Left lung (tissue), 10 donors: ENCODE data around the gene SLC6A1. TPM values are rescaled to one million over a fixed set of nuclear protein-coding genes. Genes with fewer than 3 reads are reported as not detected.
"Not testable (repeated sequence)": the region's sequence is repeated elsewhere in the genome, so short reads cannot be mapped to it uniquely, and the experiment has no call there.

Experiments used
- ATAC-seq: fragments of 200-7000 bp; cut with Tn5 transposase; one replicate; pipeline ENCODE4 v1.9.1; 2020; ENCODE audit warnings: moderate library complexity
- DNase-seq, 4 donors: peaks; one replicate each; pipeline ENCODE4 v3.0.0-alpha.2; 2013 to 2020
- H3K27ac ChIP-seq, 2 donors: fragments of 200-600 bp; sonication (generic) in 1 of 2; one replicate each; pipeline versions ENCODE4 v1.5.0 to v1.8.0; 2020 to 2021
- H3K27me3 ChIP-seq, 2 donors: fragments of 200-600 bp; sonication (generic) in 1 of 2; one replicate each; pipeline versions ENCODE4 v1.5.0 to v1.8.0; 2020 to 2021
- H3K36me3 ChIP-seq, 2 donors: fragments of 200-600 bp; sonication (generic) in 1 of 2; one replicate each; pipeline versions ENCODE4 v1.5.0 to v1.8.0; 2020 to 2021
- H3K4me1 ChIP-seq, 2 donors: fragments of 200-600 bp; one replicate each; pipeline ENCODE4 v1.8.0; 2021
- H3K4me3 ChIP-seq, 2 donors: fragments of 200-600 bp; sonication (generic) in 1 of 2; one replicate each; pipeline versions ENCODE4 v1.5.0 to v1.8.0; 2020 to 2021; ENCODE audit warnings: mild to moderate bottlenecking in 1 of 2
- H3K9me3 ChIP-seq, 2 donors: fragments of 200-600 bp; sonication (generic) in 1 of 2; one replicate each; pipeline versions ENCODE4 v1.5.0 to v1.8.0; 2020 to 2021
- intact Hi-C, 2 donors: fragments of 100-400 bp; cut with DNase I; formaldehyde crosslinking; loops; one replicate each; pipeline versions ENCODE4 v1.11.2 to v1.14.2; 2022
- polyA plus RNA-seq, 6 donors: library from polyadenylated mRNA; unstranded; fragments of 120-200 nt; gene quantifications; one replicate each; pipeline ENCODE4 v1.2.1, GENCODE V29; 2013; ENCODE audit not compliant: insufficient read length in 6 of 6
- total RNA-seq, 2 donors: library from RNA; stranded (reverse); fragmentation: NEBNext Ultra II Directional; extraction: Animal tissue kit (Norgen Biotek cat#: 25700); gene quantifications; one replicate each; pipeline ENCODE4 v1.2.1, GENCODE V29; 2021
- TF ChIP-seq, protein P1 (sequence below), 2 donors: fragments of 200-600 bp; sonication (generic) in 1 of 2; IDR thresholded peaks; one replicate each; pipeline versions ENCODE4 v1.5.0 to v1.8.0; 2021; ENCODE audit warnings: antibody characterized with exemption in 2 of 2
- donor health status: DM: no; HTN: yes; CAD: no.
- donor health status: DM: no; HTN: no; CAD: no.

The SLC6A1 gene
- total and polyA plus RNA-seq, 8 donors: 0.97 to 7.2 (median 5.3) TPM

DNA sequence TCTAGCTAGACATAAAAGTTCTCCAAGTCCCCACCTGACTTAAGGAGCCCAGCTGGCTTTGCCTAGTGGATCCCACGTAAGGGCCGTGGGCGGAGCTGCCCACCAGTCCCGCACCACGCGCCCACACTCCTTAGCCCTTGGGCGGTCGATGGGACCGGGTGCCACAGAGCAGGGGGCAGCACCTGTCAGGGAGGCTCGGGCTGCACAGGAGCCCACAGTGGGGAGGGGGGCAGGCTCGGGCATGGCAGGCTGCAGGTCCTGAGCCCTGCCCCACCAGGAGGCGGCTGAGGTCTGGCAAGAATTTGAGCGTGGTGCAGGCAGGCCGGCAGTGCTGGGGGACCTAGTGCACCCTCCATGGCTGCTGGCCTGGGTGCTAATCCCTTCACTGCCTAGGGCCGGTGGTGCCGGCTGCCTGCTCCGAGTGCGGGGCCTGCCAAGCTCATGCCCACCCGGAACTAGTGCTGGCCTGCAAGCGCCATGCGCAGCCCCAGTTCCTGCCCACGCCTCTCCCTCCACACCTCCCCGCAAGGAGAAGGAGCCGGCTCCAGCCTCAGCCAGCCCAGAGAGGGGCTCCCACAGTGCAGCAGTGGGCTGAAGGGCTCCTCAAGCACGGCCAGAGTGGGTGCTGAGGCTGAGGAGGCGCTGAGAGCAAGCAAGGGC is 78.7 kb downstream of the SLC6A1 start:
- intact Hi-C loops: no loop called here
- Histone ChIP-seq H3K4me1 (peaks cover 0 to 10% of the 10 kb centered on the region in 2 donors), H3K27me3 (no peaks in the 10 kb centered on the region), H3K4me3 (no peak overlapping the region), H3K9me3 (peaks cover 0 to 8% of the 10 kb centered on the region in 2 donors), H3K36me3 (no peaks in the 10 kb centered on the region), H3K27ac (no peak overlapping the region)
- ATAC-seq (no peak), DNase-seq (no peak)
- TF ChIP-seq, protein P1, sequence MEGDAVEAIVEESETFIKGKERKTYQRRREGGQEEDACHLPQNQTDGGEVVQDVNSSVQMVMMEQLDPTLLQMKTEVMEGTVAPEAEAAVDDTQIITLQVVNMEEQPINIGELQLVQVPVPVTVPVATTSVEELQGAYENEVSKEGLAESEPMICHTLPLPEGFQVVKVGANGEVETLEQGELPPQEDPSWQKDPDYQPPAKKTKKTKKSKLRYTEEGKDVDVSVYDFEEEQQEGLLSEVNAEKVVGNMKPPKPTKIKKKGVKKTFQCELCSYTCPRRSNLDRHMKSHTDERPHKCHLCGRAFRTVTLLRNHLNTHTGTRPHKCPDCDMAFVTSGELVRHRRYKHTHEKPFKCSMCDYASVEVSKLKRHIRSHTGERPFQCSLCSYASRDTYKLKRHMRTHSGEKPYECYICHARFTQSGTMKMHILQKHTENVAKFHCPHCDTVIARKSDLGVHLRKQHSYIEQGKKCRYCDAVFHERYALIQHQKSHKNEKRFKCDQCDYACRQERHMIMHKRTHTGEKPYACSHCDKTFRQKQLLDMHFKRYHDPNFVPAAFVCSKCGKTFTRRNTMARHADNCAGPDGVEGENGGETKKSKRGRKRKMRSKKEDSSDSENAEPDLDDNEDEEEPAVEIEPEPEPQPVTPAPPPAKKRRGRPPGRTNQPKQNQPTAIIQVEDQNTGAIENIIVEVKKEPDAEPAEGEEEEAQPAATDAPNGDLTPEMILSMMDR (IDR thresholded peaks at IDR 0.05): no peak

DNA sequence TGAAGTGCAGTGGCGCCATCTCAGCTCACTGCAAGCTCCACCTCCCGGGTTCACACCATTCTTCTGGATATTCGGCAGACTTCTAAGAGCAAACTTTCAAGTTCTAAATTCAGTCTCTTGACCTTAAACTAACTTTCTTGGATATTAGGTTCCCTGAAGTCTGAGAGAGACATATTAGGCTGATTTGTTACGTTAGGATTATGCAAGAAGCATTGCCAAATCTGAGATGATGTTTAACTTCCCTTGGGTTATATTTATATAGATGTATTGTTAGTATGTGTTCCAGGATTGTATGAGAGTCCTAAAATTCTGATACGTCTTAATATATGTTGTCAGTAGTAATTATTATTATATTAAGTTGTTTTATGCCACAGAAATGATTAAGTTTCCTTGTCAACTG is 80.1 kb downstream of the SLC6A1 start:
- DNase-seq: no peak
- no peaks in the 10 kb centered on the region for H3K36me3 ChIP-seq
- TF ChIP-seq, protein P1 (IDR thresholded peaks at IDR 0.05): no peak
- intact Hi-C loops: no loop called here
- no peak overlapping the region for H3K27ac ChIP-seq
- no peak for ATAC-seq
- H3K4me1 ChIP-seq: peaks cover 0 to 17% of the 10 kb centered on the region in 2 donors
- H3K9me3 ChIP-seq: peaks cover 0 to 8% of the 10 kb centered on the region in 2 donors
- H3K4me3 ChIP-seq: no peak overlapping the region
- no peaks in the 10 kb centered on the region for H3K27me3 ChIP-seq

DNA sequence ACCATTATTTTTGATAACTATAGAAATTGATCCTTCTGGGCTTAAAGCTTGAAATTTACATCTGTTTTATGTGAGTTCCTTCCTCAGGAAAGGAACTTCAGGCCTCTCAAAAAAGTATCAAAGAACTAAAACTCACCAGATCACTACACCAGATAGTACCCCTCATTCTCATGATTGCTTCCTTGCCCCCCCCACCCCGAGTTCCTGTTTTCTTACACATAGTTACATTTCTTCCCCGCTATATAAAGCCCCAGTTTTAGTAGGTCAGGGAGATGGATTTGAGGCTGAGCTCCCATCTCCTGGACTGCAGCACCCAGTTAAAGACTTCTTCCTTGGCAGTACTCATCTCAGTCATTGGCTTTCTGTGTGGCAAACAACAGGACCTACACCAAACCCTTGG is 81.5 kb downstream of the SLC6A1 start:
- TF ChIP-seq, protein P1 (IDR thresholded peaks at IDR 0.05): no peak
- H3K9me3 ChIP-seq: peaks cover 0 to 2% of the 10 kb centered on the region in 2 donors

DNA sequence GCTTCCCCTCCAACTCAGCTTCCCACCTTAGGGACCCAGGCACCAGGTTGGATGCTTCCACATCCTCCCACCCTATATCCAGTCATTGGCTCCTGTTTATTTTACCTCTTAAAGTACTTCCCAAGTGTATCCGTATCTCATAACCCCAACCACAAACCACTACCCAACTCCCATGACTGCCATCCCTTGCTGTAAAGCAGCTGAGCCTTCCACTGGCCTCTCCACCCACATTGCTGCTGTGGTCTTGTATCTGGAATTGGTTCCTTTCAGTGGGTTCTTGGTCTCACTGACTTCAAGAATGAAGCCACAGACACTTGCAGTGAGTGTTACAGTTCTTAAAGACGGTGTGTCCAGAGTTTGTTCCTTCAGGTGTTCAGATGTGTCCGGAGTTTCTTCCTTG is 81.9 kb downstream of the SLC6A1 start:
- DNase-seq: no peak
- intact Hi-C loops: no loop called here
- TF ChIP-seq, protein P1 (IDR thresholded peaks at IDR 0.05): no peak
- no peak for ATAC-seq
- H3K27ac ChIP-seq: no peak overlapping the region
- peaks cover 0 to 2% of the 10 kb centered on the region in 2 donors for H3K9me3 ChIP-seq
- H3K27me3 ChIP-seq: no peaks in the 10 kb centered on the region
- H3K36me3 ChIP-seq: no peaks in the 10 kb centered on the region
- H3K4me3 ChIP-seq: no peak overlapping the region
- H3K4me1 ChIP-seq: peaks cover 0 to 30% of the 10 kb centered on the region in 2 donors

More for the DNA sequence above, 81.5 kb downstream of the SLC6A1 start:
- intact Hi-C loops: no loop called here
- H3K4me1 ChIP-seq: peaks cover 0 to 29% of the 10 kb centered on the region in 2 donors
- H3K27ac ChIP-seq: no peak overlapping the region
- DNase-seq (no peak), ATAC-seq (no peak)
- H3K27me3 ChIP-seq: no peaks in the 10 kb centered on the region
- no peaks in the 10 kb centered on the region for H3K36me3 ChIP-seq
- H3K4me3 ChIP-seq: no peak overlapping the region

DNA sequence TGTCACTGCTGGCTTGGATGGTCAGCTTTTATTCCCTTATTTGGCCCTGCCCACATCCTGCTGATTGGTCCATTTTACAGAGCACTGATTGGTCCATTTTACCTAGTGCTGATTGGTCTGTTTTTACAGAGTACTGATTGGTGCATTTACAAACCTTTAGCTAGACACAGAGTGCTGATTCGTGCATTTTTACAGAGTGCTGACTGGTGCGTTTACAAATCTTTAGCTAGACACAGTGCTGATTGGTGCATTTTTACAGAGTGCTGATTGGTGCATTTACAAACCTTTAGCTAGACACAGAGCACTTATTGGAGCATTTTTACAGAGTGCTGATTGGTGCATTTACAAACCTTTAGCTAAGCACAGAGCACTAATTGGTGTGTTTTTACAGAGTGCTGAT is 82.6 kb downstream of the SLC6A1 start:
- ATAC-seq, DNase-seq, H3K27me3 ChIP-seq, intact Hi-C loops, H3K27ac ChIP-seq, H3K9me3 ChIP-seq, H3K36me3 ChIP-seq, H3K4me3 ChIP-seq: not testable (repeated sequence)
- H3K4me1 ChIP-seq: peaks cover 0 to 30% of the 10 kb centered on the region in 2 donors

DNA sequence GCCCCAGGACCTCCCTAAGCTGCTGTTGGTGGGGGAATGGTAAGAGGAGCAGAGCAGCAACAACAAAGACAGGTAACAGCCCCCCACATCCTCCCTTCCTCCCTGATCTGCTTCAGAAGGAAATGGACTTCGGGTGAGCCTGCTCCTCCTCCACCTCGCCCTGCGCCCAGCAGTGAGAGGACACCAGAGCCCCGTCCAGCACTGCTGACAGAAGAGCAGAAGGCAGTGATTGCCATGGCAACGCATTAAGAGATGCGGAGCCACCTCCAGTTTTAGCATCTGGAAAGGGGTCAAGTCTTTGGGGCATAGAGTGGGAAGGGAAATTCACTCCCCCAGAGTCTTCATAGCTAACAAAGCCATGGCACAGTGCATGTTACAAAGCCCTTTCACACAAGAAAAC is 84.2 kb downstream of the SLC6A1 start:
- Histone ChIP-seq H3K9me3 (peaks cover 0 to 2% of the 10 kb centered on the region in 2 donors), H3K4me1 (peaks cover 0 to 30% of the 10 kb centered on the region in 2 donors), H3K36me3 (no peaks in the 10 kb centered on the region), H3K27ac (no peak overlapping the region), H3K4me3 (no peak overlapping the region), H3K27me3 (no peaks in the 10 kb centered on the region)
- intact Hi-C loops: no loop called here
- DNase-seq (no peak), ATAC-seq (no peak)
- TF ChIP-seq, protein P1 (IDR thresholded peaks at IDR 0.05): no peak
